PFSK-1 (cell line): ENCODE measurements around the gene SSH2.

Experiments used
- FOXP2 ChIP-seq: optimal IDR thresholded peaks from 2 replicates; pipeline ENCODE3; 2011; ENCODE audit warnings: borderline replicate concordance, control low read depth, inconsistent platforms; ENCODE audit not compliant: insufficient read depth; ENCODE audit errors: extremely low read length, extremely low read depth
- POLR2AphosphoS5 ChIP-seq: IDR thresholded peaks from 2 replicates; pipeline ENCODE4 v1.6.1; 2012; ENCODE audit warnings: low read depth, mild to moderate bottlenecking, control low read depth, low read length, moderate library complexity
- REST ChIP-seq, 2 experiments: IDR thresholded peaks; 2 replicates each; pipeline versions ENCODE4 v1.6.1 to v1.8.0; 2011 to 2012; ENCODE audit warnings: low read depth in 2 of 2, low read length in 2 of 2, control low read depth in 1 of 2, inconsistent platforms in 1 of 2, mild to moderate bottlenecking in 1 of 2, moderate library complexity in 1 of 2; ENCODE audit not compliant: insufficient read depth in 1 of 2
- SIN3A ChIP-seq: IDR thresholded peaks from 2 replicates; pipeline ENCODE4 v1.6.1; 2012; ENCODE audit warnings: mild to moderate bottlenecking, low read length, moderate library complexity, borderline replicate concordance; ENCODE audit not compliant: insufficient read depth
- TAF1 ChIP-seq: IDR thresholded peaks from 2 replicates; pipeline ENCODE4 v1.6.1; 2012; ENCODE audit warnings: low read length, control low read depth, borderline replicate concordance; ENCODE audit not compliant: insufficient read depth

Gene SSH2

GRCh38 chr17:29864615-29865014 lies 65.4 kb downstream of the SSH2 start:
- TF ChIP-seq POLR2AphosphoS5 = no peak

- TF ChIP-seq POLR2AphosphoS5 = no peak
- TF ChIP-seq TAF1 = no peak
- no peak for TF ChIP-seq FOXP2
- no peak for TF ChIP-seq REST (IDR thresholded peaks at IDR 0.05; ENCODE audit: insufficient read depth in 1 of 2, low read depth in 2 of 2, low read length in 2 of 2)
- TF ChIP-seq SIN3A = no peak
Observed at GRCh38 chr17:29862951-29863350, 67.1 kb downstream of the SSH2 start.

- TF ChIP-seq POLR2AphosphoS5 (no peak), TAF1 (no peak), REST (IDR thresholded peaks at IDR 0.05; ENCODE audit: insufficient read depth in 1 of 2, low read depth in 2 of 2, low read length in 2 of 2) (no peak), SIN3A (no peak), FOXP2 (no peak)
Observed at GRCh38 chr17:29862127-29862526, 67.9 kb downstream of the SSH2 start.

GRCh38 chr17:29857823-29858222 lies 72.2 kb downstream of the SSH2 start:
- TF ChIP-seq POLR2AphosphoS5 (no peak), SIN3A (no peak), REST (IDR thresholded peaks at IDR 0.05; ENCODE audit: insufficient read depth in 1 of 2, low read depth in 2 of 2, low read length in 2 of 2) (no peak), TAF1 (no peak), FOXP2 (no peak)

GRCh38 chr17:29855686-29856085 lies 74.3 kb downstream of the SSH2 start:
- TF ChIP-seq FOXP2 (no peak), TAF1 (no peak), SIN3A (no peak)

GRCh38 chr17:29848737-29849136 lies 81.3 kb downstream of the SSH2 start:
- no peak for TF ChIP-seq POLR2AphosphoS5

GRCh38 chr17:29847527-29848400 lies 82.3 kb downstream of the SSH2 start:
- TF ChIP-seq REST (IDR thresholded peaks at IDR 0.05; ENCODE audit: insufficient read depth in 1 of 2, low read depth in 2 of 2, low read length in 2 of 2) = no peak
- no peak for TF ChIP-seq SIN3A
